ENCODE data around the gene CCL22.

The CCL22 gene

GRCh38 chr16:57341441-57342303, 16.9 kb upstream of the CCL22 start:
- no peak for TF ChIP-seq CTCF (IDR thresholded peaks at IDR 0.05)

GRCh38 chr16:57343221-57343620, 15.4 kb upstream of the CCL22 start:
- TF ChIP-seq CTCF (IDR thresholded peaks at IDR 0.05) = no peak

- TF ChIP-seq CTCF (IDR thresholded peaks at IDR 0.05) = no peak
These were observed 13.6 kb upstream of the CCL22 start for GRCh38 chr16:57345021-57345420.

- TF ChIP-seq CTCF (IDR thresholded peaks at IDR 0.05) = no peak
These were observed 12.8 kb upstream of the CCL22 start for GRCh38 chr16:57345666-57346204.

GRCh38 chr16:57347858-57348257, 10.7 kb upstream of the CCL22 start:
- no peak for TF ChIP-seq CTCF (IDR thresholded peaks at IDR 0.05)

GRCh38 chr16:57348327-57348726, 10.3 kb upstream of the CCL22 start:
- TF ChIP-seq CTCF (IDR thresholded peaks at IDR 0.05) = no peak

- no peak for TF ChIP-seq CTCF (IDR thresholded peaks at IDR 0.05)
These were observed 9.2 kb upstream of the CCL22 start for GRCh38 chr16:57349212-57350031.
